Lower leg skin (tissue), 3 donors: ENCODE results near the gene CTSW.

ENCODE experiments used
- CTCF ChIP-seq, 3 donors: fragments of 450-650 bp; IDR thresholded peaks; one replicate each; pipeline ENCODE4 v1.5.1; 2016; ENCODE audit warnings: antibody characterized with exemption in 3 of 3, mild to moderate bottlenecking in 3 of 3, moderate library complexity in 2 of 3
- POLR2A ChIP-seq, 2 donors: fragments of 450-650 bp; IDR thresholded peaks; one replicate each; pipeline ENCODE4 v1.6.1; 2016 to 2017; ENCODE audit warnings: antibody characterized with exemption in 2 of 2, mild to moderate bottlenecking in 1 of 2, moderate library complexity in 1 of 2

GRCh38 chr11:65927904-65928397, 48.3 kb downstream of the CTSW start:
- TF ChIP-seq CTCF (IDR thresholded peaks at IDR 0.05), result no peak
- no peak for TF ChIP-seq POLR2A (IDR thresholded peaks at IDR 0.05)
